ENCODE results near the gene ZNF365.

DNA sequence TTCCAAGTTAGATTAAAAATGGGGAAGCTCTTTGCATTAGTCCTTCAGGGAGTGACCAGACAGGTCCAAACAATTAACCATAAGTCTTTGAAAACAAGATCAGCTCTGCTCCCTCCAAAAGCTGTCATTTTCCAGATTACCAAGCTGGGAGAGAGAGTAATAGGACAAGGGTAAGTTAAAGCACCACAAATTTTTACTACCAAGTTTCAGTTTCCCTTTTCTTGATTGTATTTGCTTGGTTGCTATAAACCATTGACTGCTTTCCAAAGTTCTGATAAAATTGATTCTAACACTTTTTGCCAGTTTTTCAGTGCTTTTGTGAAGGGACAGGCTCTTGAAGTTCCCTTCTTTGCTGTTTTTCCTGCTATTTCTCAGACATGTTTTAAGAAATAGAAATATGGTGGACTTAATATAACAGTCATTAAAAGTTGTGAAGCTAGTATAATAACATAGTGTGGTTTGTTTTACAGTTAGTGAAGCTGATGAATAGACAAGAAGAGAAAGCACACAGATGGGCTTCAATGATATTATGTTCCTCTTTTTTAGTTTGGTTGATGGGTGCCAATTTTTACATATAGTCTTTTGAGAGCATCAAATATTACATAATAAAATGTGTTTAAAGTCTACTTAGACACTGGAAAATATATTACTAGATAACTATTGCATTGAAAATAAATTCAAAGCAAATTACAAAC lies 40.0 kb upstream of the ZNF365 start:
- TF ChIP-seq, protein P1, sequence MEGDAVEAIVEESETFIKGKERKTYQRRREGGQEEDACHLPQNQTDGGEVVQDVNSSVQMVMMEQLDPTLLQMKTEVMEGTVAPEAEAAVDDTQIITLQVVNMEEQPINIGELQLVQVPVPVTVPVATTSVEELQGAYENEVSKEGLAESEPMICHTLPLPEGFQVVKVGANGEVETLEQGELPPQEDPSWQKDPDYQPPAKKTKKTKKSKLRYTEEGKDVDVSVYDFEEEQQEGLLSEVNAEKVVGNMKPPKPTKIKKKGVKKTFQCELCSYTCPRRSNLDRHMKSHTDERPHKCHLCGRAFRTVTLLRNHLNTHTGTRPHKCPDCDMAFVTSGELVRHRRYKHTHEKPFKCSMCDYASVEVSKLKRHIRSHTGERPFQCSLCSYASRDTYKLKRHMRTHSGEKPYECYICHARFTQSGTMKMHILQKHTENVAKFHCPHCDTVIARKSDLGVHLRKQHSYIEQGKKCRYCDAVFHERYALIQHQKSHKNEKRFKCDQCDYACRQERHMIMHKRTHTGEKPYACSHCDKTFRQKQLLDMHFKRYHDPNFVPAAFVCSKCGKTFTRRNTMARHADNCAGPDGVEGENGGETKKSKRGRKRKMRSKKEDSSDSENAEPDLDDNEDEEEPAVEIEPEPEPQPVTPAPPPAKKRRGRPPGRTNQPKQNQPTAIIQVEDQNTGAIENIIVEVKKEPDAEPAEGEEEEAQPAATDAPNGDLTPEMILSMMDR (IDR thresholded peaks at IDR 0.05), result no peak
- TF ChIP-seq POLR2AphosphoS5 (IDR thresholded peaks at IDR 0.05; ENCODE audit: insufficient read depth in 1 of 2, low read depth in 1 of 2) (no peak), POLR2A (IDR thresholded peaks at IDR 0.05) (no peak)

Measured in vagina (tissue), 2 donors.